Neural crest cell (in vitro differentiated cells): ENCODE results near the gene ATP6V1E1. TPM values are rescaled to one million over a fixed set of nuclear protein-coding genes. Genes with fewer than 3 reads are reported as not detected.

ENCODE experiments used
- DNase-seq: peaks from one replicate; pipeline ENCODE4 v3.0.0; 2021; ENCODE audit warnings: low read depth, mixed read lengths, low spot score
- H3K27ac Mint-ChIP-seq: one replicate; pipeline ENCODE4 v1.8.0; 2021; ENCODE audit warnings: mild to moderate bottlenecking, mixed read lengths; ENCODE audit not compliant: unreplicated experiment
- H3K27me3 Mint-ChIP-seq: 2 replicates; pipeline ENCODE4 v1.8.0; 2021; ENCODE audit warnings: low read depth, mild to moderate bottlenecking, mixed read lengths
- H3K36me3 Mint-ChIP-seq: 2 replicates; pipeline ENCODE4 v1.8.0; 2021; ENCODE audit warnings: low read depth, mild to moderate bottlenecking, mixed read lengths
- H3K4me1 Mint-ChIP-seq: 2 replicates; pipeline ENCODE4 v1.8.0; 2021; ENCODE audit warnings: mixed read lengths
- H3K4me3 Mint-ChIP-seq: one replicate; pipeline ENCODE4 v1.8.0; 2021; ENCODE audit warnings: mild to moderate bottlenecking, mixed read lengths
- H3K9me3 Mint-ChIP-seq: 2 replicates; pipeline ENCODE4 v1.8.0; 2021; ENCODE audit warnings: mixed read lengths
- total RNA-seq: library from RNA; stranded (reverse); gene quantifications from 2 replicates; pipeline ENCODE4 v1.2.1, GENCODE V29; 2021
- TF ChIP-seq, protein P1 (sequence below): fragments of 200-600 bp; sonication (generic); conservative IDR thresholded peaks from 2 replicates; pipeline ENCODE4 v1.5.0; 2021; ENCODE audit warnings: antibody characterized with exemption, mild to moderate bottlenecking

Gene ATP6V1E1
- total RNA-seq, 1 donor from 2014 or later: 63.9 TPM

DNA sequence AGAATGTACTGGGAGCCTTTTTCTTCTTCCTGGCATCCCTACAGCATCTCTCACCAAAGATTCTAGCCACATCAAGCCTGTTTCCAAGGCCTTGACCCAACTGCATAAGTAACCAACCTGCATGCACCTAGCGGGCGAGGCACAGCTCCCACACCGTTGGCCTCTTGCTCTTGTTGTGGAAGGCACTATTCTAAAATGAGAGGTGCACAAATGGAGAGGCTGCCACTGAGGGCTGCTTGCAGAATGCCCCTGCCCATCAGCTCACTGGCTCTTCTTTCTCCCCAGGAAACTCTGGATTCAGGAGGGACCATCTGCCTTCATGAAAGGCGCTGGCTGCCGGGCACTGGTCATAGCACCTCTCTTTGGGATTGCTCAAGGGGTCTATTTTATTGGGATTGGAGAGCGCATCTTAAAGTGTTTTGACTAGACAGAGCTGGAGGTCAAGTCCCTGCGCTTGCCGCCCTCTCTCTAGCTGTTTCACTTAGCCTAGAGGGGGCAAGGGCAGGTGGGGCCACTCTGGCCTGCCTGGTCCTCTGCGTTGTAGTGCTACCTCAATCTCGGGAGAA is 38.7 kb downstream of the ATP6V1E1 start:
- DNase-seq: no peak
- no peaks in the 10 kb centered on the region for H3K27me3 Mint-ChIP-seq
- H3K4me1 Mint-ChIP-seq: no peaks in the 10 kb centered on the region
- H3K9me3 Mint-ChIP-seq: no peaks in the 10 kb centered on the region
- TF ChIP-seq, protein P1, sequence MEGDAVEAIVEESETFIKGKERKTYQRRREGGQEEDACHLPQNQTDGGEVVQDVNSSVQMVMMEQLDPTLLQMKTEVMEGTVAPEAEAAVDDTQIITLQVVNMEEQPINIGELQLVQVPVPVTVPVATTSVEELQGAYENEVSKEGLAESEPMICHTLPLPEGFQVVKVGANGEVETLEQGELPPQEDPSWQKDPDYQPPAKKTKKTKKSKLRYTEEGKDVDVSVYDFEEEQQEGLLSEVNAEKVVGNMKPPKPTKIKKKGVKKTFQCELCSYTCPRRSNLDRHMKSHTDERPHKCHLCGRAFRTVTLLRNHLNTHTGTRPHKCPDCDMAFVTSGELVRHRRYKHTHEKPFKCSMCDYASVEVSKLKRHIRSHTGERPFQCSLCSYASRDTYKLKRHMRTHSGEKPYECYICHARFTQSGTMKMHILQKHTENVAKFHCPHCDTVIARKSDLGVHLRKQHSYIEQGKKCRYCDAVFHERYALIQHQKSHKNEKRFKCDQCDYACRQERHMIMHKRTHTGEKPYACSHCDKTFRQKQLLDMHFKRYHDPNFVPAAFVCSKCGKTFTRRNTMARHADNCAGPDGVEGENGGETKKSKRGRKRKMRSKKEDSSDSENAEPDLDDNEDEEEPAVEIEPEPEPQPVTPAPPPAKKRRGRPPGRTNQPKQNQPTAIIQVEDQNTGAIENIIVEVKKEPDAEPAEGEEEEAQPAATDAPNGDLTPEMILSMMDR: no peak
- H3K27ac Mint-ChIP-seq: peak overlapping the region; percentile 67
- peaks cover 9% of the 10 kb centered on the region for H3K36me3 Mint-ChIP-seq
- no peak overlapping the region for H3K4me3 Mint-ChIP-seq

- H3K36me3 Mint-ChIP-seq: peaks cover 5% of the 10 kb centered on the region
- no peak overlapping the region for H3K27ac Mint-ChIP-seq
- no peak overlapping the region for H3K4me3 Mint-ChIP-seq
- DNase-seq: no peak
- no peaks in the 10 kb centered on the region for H3K4me1 Mint-ChIP-seq
- H3K9me3 Mint-ChIP-seq: no peaks in the 10 kb centered on the region
- TF ChIP-seq, protein P1: no peak
- H3K27me3 Mint-ChIP-seq: no peaks in the 10 kb centered on the region
Measured at GRCh38 chr22:17588606-17589005, 39.9 kb downstream of the ATP6V1E1 start.

DNA sequence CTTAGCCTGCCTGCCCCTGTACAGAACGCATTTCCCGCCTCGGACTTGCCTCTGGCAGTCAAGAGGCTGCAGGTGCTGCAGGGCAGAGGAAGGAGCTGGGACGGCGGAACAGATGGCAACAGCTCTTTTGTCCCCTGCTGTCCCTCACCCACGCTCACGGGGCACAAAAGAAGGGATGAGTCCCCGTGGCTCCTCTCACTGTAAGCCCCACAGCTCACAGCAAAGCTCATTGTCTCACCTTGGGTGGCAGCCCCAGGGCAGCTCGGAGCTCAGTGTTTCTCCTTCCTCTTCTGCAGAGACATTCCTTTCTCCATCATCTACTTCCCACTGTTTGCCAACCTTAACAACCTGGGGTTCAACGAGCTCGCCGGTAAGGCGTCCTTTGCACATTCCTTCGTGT is 40.9 kb downstream of the ATP6V1E1 start:
- no peaks in the 10 kb centered on the region for H3K27me3 Mint-ChIP-seq
- peak overlapping the region; percentile 38 for H3K27ac Mint-ChIP-seq
- peaks cover 5% of the 10 kb centered on the region for H3K36me3 Mint-ChIP-seq

DNA sequence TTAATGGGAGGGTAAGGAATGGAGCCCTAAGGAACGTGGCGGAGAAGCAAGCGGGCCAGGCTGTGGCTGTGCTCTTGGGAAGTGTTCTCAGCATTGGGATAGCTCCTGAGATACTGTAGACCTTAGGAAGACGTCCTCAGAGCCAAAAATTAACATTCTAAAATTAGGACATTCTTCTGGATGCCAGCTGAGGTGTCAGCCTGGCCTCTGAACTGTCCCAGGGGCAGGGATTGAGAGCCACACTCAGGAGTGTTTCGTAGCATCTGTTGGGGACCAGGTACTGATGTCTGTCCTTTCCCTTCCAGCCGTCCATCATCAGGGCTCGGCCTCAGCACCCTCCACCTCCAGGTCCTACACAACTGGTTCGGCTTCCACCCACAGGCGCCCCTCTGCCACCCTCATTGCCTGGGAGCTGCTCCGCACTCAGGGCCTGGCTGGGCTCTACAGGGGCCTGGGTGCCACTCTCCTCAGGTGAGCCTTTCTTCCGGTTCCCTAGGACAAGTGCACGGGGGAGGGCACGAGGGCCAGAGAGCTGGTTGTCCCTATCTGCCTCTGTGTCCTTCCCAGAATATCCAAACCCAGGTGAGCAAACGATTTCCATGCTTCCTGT is 41.6 kb downstream of the ATP6V1E1 start:
- Mint-ChIP-seq H3K36me3 (peaks cover 5% of the 10 kb centered on the region), H3K27ac (no peak overlapping the region), H3K27me3 (no peaks in the 10 kb centered on the region), H3K4me3 (no peak overlapping the region), H3K9me3 (no peaks in the 10 kb centered on the region), H3K4me1 (no peaks in the 10 kb centered on the region)
- no peak for DNase-seq
- TF ChIP-seq, protein P1: no peak

More for the DNA sequence above, 40.9 kb downstream of the ATP6V1E1 start:
- H3K4me1 Mint-ChIP-seq: no peaks in the 10 kb centered on the region
- no peaks in the 10 kb centered on the region for H3K9me3 Mint-ChIP-seq
- H3K4me3 Mint-ChIP-seq: no peak overlapping the region
- TF ChIP-seq, protein P1: no peak
- DNase-seq: no peak

DNA sequence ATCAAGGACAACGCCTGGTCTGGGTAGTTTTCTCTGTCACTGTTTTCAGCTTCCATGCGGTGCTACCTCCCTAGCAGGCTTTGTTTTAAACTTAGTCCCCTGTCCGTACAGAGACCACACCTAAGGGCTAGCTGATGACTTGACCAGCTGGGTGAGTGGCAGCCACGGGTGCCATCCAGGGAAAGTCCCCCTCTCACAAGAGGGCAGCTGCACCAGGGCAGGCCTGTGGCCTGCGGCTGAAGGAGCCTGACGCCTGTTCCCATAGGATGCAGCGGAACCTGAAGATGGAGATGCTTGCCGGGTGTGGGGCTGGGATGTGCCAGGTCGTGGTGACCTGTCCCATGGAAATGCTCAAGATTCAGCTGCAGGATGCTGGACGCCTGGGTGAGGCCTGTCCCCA is 45.4 kb downstream of the ATP6V1E1 start:
- no peaks in the 10 kb centered on the region for H3K27me3 Mint-ChIP-seq
- TF ChIP-seq, protein P1: no peak
- no peaks in the 10 kb centered on the region for H3K9me3 Mint-ChIP-seq
- no peak for DNase-seq
- peak overlapping the region; percentile 75 for H3K27ac Mint-ChIP-seq
- no peaks in the 10 kb centered on the region for H3K36me3 Mint-ChIP-seq
- H3K4me3 Mint-ChIP-seq: no peak overlapping the region
- peaks cover 5% of the 10 kb centered on the region for H3K4me1 Mint-ChIP-seq
